ENCODE measurements around the gene DCDC2C.

DNA sequence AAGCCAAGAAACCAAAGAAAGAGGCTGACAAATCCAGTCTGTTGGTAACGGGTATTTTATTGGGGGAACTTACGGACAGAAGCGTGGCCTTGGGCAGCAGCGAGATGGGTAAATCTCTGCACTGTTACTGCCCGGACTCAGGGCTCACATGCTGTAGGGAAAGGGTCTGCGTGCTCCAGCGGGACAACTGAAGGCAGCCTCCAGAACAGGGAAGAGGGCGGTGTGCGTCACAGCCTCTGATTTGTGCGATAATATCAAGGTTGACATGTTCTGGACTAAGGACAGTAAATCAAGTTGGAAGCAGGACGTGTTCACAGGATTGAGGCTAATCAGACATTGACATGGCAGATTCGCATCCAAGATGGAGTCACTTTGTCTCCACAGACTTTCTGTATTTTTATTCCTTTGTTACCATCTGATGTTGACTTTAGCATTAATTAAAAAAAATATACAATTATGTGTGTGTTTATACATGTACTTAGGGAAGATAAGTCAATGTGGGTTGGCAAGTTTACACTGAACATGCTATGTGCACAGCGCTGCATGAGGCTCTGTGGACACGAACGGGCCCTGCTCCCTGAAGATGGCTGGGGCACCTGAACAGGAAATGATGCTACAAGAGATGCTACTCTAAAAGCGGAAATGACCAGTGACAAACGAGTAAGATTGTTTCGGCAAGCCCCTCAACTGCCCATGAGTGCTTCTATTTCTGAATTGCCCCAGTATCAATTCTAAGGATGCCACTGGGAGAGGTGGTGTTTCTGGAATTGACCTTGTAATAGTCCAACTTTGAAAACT is 22.6 kb upstream of the DCDC2C start:
- TF ChIP-seq, protein P1, sequence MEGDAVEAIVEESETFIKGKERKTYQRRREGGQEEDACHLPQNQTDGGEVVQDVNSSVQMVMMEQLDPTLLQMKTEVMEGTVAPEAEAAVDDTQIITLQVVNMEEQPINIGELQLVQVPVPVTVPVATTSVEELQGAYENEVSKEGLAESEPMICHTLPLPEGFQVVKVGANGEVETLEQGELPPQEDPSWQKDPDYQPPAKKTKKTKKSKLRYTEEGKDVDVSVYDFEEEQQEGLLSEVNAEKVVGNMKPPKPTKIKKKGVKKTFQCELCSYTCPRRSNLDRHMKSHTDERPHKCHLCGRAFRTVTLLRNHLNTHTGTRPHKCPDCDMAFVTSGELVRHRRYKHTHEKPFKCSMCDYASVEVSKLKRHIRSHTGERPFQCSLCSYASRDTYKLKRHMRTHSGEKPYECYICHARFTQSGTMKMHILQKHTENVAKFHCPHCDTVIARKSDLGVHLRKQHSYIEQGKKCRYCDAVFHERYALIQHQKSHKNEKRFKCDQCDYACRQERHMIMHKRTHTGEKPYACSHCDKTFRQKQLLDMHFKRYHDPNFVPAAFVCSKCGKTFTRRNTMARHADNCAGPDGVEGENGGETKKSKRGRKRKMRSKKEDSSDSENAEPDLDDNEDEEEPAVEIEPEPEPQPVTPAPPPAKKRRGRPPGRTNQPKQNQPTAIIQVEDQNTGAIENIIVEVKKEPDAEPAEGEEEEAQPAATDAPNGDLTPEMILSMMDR (IDR thresholded peaks at IDR 0.05) = no peak
- no peak for TF ChIP-seq POLR2A (IDR thresholded peaks at IDR 0.05)
